Activated effector memory CD4-positive, alpha-beta T cell treated with Interleukin-2 at 50 U/mL for 16 hours (primary cell): ENCODE data around the gene PYGO2.
"Not testable (repeated sequence)": the region's sequence is repeated elsewhere in the genome, so short reads cannot be mapped to it uniquely, and the experiment has no call there.

Source experiments
- DNase-seq: peaks from one replicate; pipeline ENCODE4 v3.0.0-alpha.2; 2020

PYGO2 gene

DNA sequence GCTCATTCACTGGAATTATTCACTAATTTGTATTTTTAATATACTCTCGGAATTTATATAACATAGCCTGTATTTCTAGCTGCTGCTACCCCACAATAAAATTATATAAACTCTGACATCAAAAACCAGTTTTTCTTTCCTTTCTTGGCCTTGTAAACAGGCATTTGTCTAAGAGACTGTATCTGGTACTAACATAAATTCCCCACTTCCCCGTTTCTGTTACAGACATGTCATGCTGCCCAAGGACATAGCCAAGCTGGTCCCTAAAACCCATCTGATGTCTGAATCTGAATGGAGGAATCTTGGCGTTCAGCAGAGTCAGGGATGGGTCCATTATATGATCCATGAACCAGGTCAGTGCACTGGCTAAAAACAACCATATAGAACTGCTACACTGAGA is 16.2 kb upstream of the PYGO2 start:
- not testable (repeated sequence) for DNase-seq

DNA sequence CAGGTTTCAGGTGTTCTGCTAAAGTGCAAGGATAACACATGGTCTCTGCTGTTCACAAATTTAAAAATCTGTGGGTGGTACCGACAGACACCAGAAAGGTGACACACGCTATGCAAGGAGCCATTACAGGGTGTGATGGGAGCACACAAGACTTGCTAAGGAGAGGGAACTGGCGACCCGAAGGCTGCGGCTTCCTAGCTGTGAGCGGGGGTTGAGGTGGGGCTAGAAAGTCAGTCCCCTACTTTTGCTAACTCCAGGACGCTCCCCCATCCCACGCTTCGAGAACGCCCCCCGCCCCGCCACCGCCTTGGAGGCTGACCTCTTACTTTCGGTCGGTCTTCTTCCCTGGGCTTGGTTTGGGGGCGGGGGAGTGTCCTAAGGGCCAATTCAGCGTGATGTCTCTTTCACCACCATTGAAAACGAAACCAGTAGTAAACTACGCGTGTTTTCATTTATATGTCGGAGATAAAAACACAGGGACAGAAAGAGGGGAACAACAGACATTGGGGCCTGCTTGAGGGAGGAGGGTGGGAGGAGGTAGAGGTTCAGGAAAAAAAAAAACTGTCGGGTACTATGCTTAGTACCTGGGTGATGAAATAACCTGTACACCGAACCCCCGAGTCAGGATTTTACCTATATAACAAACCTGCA is 14.0 kb upstream of the PYGO2 start:
- DNase-seq, result peak; percentile 39

DNA sequence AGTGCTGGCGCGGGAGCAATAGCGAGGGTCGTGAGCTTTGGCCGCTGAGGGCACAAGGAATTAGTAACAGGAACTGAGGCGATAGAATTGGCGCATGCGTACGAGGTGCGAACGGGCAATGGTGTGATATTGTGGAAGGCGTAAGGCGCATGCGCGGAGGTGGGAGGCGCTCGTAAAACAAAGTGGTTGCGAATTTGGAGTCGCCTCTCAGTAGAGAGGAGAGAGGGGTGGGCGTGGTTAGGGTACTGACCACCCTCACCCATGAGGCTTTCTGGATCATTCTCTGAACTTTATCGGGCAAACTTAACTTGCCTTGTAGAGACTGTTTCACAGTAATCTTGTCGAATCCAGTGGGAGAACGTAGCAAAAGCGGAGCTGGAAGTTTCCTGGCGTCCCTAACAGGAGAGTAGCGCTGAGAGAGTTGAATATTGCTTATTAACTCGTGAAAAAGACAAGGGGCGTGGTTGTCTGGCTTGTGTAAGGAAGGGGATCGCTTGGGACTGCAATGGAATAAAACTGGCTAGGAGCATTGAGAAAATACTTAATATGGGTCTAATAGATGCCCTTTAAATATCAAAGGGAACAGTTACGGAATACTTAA is 13.3 kb upstream of the PYGO2 start:
- peak; percentile 90 for DNase-seq

DNA sequence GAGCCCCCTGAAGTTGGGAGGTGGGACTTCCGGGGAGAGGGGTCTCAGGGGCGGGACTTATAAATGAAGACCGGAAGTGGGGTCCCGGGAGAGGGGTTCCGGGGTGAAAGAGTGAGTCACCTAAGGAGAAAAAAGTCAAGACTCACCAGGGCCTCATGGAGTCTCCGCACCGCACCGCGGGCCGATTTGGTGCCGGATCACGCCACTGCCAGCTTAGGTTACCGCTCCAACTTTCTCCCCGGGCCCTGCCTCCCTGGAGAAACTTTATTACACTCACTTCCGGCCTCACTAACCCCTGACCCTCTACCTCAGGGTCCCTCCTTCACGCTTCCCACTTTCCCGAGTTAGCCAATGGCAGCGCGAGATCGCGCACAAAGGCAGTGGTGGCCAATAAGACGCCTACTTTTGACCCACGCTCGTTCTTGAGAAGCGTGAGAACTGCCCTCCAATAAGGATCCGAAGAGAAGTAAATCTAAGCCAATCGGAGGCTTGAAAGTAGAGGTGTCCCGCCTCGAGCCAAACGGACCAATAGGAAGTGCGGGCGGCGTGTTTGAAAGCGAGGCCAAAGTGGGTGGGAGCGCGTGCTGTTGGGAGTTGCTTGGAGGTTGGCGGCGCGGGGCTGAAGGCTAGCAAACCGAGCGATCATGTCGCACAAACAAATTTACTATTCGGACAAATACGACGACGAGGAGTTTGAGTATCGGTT is 12.7 kb upstream of the PYGO2 start, which contains the start of gene CKS1B:
CKS1B (plus strand) TSS at position 580 of the 706 bp plus-strand sequence; CDS start at position 645, 65 bp downstream.
- DNase-seq, result peak; percentile 96

DNA sequence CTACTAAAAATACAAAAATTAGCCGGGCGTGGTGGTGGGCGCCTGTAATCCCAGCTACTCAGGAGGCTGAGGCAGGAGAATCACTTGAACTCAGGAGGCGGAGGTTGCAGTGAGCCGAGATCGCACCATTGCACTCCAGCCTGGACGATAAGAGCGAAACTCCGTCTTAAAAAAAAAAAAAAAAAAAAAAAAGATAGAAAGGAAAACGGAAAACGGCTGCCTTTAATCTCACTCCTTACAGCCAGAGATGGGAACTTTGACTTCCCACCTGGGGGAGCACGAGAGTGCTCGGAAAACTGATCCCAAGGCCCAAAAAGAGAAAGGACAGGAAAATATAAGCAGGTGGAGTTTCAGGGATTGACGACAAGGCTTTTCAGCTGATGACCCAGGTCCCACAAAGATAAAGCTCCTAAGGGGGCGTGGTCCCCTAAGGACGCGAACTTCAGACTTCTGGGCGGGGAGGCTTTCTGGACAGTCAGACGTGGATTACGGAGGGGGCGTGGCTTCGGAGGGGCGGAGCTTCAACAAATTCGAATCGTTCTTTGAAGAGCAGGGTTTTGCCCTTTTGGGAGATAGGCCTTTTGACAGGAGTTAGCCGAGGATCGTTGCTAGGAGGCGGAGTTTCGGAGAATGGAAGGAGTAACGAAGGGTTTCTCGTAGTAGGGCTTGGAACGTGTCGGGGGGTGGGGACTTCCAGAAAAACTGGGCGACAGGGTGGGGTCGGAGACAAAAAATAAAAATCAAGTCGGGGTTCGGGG is 11.9 kb upstream of the PYGO2 start:
- DNase-seq, result peak; percentile 82

DNA sequence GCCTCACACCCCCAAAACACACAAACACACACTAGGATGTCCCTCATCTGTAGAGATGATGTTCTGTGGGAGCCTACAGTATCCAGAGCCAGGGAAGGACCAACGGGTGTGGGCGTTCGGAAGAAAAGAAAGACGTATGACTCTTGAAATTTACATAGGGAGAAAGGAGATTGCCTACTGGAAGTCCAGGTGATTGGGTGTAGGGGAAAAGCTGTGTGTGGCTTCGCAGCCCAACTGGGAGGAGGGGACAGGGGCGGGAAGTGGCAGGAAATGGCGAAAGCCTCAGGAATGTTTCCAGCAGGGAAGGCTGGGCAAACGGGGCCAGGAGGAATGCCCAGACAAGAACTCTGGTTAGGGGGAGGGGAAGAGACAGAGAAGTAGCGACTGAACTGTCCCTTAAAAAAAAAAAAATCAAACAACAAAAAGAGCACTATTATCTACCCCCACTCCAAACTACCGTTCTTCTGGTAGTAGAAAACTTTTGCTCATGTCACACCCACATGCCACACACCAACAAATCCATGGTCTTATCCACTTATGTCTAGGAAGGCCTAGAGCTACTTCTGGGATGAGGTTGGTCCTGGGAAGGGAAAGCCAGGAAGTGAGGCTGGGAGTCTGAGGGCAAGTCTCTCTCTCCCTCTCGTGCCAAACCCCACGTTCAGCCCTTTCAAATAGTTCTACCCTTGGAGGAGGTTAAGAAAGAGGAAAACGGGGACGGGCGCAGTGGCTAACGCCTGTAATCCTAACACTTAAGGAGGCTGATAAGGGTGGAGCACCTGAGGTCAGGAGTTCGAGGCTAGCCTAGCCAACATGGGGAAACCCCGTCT is 11.1 kb upstream of the PYGO2 start:
- no peak for DNase-seq

DNA sequence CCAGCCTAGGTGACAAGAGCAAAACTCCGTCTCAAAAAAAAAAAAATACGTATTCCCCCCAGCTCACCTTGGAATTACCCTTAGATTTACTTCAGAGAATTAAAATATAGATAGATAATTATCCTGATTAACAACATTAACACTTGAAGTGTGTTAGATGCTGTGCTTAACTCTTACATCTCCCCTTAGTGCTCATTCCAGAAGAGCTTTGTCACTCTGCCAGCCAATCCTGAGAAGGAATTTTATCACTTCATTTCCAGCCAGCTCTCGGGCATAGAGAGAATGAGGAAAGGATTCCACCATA is 10.6 kb upstream of the PYGO2 start:
- no peak for DNase-seq

DNA sequence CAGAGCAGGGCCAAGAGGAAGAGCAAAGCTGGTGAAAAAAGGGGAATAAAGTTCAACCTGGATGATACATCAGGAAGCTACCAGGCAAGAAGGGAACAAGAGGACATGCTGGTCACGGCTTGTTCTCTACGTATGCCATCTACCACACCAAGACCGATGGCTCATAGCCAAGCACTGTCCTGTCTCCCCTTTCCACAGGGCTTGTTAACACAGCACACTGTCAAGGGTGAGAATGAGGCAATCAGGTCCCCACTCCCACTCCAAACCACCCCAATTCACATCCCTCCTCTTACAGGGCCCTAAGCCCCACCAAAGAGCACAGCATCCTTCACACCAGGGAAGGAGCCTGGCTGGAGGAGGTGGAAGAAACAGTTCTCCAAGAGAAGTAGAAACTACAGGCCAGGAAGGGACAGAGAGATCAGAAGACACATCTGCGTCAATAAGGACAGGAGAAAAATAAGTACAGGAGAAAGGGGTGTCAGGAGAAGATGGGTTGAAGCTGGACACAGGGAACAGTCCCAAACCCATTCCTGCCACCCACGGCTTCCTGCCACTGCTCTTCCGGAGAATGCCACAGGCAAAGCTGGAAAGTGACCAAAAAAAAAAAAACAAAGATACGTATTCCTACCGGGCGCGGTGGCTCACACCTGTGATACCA is 9.9 kb upstream of the PYGO2 start:
- no peak for DNase-seq

DNA sequence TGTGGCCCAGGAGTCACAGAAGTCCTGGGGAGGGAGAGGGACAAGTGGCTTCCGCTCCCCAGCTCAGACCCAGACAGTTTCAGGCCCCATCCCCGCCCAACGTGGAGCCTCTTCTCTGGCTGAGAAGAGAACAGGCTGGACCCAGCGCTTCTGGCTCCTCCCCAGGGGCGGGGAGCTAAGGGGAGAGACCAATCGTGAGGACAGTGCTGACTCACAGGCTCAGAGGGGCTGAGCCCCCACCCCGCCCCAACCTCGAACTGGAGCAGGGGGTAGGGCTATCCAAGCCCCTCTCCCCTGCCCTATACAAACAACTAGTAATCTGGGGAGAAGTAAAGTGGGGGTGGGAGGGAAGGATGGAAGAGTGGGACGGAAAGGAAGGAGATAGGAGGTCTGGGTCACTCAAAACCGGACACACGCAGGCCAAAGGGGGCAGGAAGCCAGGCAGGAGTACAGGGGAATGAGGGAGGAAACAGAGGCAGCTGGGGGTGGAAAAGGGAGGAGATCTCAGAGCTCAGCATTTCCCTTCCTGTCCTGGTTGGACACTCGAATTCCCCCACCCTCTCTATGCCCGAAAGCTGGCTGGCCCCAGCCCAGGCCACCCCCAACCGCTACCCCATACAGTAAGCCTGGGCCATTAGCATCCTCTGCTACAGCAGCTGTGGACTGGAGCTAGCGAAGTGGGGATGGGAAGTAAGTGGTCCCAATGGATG is 9.2 kb upstream of the PYGO2 start, which contains the start of gene SHC1:
SHC1 (minus strand) TSS at position 117 of the 710 bp plus-strand sequence. CDS start 221 bp downstream, outside the sequence.
- no peak for DNase-seq

DNA sequence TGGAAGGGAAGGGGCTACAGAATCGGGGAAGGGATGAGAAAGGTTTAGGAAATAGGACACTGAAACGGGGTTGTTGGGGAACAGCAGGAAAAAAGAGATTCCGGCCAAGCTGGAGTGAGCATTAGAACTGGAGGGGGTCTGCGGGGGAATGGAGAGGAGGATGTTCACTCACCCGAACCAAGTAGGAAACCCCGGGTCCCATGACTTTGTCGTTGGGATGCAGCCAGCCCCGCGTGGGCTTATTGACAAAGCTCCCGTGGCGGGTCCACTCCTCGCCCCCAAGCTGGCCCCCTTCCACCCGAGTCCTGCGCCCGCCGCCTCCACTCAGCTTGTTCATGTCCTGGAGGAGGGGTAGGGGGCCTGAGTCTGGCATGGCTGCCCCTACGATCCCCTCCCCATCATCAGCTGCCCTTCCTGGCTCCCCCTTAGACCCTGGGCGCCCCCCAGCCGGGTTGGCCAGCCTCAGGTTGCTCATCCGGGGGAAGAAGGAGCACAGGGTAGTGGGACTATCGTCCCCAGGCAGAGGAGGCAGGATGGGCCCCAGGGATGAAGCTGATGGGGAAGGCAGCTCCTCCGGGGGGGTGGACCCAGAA is 8.4 kb upstream of the PYGO2 start:
- no peak for DNase-seq

DNA sequence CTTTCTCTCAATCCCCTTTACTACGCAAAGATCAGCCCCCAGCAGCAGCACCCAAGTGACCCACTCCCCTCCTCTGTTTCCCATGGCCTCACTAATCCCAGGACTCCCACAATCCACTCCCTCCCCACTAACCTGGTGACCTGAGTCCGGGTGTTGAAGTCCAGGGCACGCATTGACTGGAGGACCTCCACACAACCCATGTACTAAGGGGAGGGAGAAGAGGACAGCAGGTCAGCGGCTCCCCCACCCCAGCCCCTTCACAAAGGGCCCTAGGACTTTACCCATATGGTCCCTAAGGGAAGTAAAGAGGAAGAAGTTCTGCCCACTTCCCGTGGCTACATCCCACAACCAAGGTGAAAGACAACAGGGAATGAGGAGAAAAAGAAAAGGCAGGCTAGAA is 7.7 kb upstream of the PYGO2 start:
- no peak for DNase-seq

DNA sequence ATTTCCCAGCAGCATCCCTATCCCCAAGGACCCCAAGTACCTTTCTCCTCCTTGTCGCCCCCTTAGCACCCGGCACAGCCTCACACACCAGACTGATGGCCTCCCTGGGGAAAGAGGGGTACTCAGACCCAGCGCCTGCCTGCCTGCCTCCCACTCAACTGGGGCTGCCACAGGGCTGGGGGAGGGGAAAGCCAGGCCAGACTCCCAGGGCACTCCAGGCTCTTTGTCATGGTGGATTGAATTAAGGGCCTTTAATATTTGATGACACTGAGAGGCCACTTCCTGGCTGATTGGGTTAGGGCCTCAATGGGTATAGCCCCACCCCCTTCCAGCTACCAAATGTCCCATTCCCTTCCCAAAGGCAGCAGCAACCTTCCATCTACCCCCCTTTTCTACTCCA is 7.1 kb upstream of the PYGO2 start:
- no peak for DNase-seq

DNA sequence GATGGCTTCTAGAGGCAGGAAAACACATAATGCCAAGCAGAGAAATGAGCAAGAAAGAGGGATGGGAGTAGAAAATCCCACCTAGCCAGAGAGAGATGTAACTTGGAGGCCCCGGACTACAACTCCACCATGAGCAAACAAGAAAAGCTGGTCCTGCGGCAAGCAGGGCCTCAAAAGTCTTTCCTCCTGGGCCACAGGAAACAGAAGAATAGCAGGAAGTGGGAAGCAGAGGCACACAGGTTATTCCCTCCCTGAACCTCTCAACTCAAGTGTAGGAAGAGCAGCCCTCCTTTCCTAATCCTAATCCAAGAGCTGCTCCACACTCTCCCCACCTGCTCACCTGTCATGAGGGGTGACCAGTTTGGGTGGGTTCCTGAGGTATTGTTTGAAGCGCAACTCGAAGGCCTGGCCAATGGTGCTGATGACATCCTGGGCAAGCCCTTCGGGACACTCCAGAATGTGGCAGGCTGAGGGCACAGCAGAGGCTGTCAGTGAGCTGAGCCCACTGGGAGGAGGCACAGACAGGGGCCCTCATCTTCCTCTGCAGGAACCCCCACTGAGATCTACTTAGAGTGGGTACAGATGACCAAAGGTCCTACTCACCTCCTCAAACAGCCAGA is 5.9 kb upstream of the PYGO2 start:
- DNase-seq, result no peak

DNA sequence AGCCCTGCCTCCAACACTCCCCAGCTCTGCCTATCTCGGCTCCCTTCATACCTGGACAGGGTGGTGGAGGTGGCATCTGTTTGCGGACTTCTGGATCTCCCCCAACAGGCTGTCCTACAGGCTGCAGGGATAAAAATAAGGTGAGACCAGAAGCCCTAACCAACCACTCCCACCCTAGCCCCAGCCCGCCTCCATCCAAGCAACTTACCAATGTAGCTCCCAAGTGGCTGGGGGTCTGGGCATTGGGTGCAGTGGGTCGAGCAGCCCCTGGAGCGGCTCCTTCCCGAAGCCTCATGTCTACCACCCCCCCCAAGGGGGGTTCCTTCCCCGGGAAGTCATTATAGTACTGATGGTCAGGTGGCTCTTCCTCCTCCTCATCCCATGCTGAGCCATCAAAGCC is 4.5 kb upstream of the PYGO2 start:
- DNase-seq, result no peak

DNA sequence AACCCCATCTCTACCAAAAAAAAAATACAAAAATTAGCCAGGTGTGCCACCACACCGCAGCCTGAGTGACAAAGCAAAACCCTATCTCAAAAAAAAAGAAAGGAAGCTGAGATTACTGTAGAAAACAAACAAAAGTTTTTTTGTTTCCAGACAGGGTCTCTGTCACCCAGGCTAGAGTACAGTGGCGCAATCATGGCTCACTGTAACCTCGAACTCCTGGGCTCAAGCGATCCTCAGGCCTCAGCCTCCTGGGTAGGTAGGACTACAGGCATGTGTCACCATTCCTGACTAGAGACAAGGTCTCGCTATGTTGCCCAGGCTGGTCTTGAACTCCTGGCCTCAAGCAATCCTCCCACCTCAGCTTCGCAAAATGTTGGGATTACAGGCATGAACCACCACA is 2.8 kb upstream of the PYGO2 start:
- DNase-seq, result no peak

DNA sequence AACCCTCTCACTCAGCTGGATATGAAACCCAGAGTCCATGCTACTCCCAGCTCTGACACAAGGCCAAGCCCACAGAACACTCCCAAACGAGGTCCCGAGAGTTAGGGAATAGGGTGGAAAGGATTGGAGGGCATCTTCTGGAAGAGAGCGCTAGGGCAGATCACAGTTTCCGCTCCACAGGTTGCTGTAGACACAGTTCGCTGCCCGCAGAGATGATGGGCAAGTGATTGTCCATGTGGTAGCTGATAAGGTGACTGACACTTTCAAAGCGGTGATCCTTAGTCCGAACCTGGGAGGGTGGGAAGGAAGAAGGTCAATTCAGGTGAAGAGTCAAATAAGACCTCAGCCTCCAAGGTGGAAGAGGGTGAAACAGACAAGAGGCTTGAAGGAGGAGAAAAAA is 2.1 kb upstream of the PYGO2 start:
- DNase-seq, result no peak

DNA sequence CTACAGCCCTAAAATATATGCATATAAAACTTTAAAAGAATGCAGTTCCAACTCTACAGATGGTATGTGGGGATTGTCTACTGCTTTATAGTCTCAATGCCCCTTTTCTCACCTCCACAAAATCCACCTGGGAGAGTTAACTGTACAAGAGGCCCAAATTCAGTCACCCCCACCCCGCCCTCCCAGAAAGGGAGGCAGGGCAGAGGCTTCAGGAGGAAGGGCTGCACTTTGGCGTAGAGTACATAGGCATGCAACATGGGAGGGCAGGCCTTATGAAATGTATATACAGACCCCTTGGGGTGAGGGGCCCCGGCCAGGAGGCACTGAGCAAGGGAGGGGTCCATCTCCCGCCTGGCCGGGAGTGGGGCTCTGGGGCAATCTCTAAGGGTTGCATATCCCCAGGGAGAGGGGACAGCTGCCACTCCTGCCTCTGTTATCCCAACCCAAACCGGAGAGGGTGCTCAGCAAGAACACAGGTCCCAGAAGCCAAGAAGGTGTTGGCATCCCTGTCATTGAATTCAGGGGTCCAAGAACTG is 1.3 kb upstream of the PYGO2 start:
- DNase-seq, result no peak

DNA sequence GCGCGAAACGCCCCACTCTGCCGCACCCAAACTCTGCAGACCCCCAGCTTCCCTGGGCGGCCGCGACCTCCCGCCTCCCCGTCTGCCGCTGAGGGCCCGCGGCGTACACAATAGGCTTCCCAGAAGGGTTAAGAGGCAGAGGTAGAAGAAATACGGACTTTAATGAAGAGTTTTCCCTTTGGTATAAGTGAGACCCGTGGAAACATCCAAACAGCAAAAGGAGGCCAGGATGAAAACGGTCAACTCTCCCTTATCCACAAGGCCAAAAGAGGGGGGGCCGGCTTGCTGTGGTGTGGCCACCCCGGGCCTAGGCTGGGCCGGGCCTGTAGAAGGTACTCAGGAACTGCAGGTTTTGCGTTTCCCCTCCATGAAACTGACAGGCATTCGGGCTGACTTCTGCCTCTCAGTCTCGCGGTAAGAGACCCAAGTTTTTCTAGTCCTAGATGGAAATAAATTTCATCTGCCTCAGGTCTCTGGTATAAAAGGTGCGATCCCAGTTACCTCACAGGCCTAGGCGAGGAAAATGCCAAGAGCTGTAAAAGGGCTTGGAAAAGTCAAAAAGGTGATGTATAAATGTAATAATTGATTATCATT is 671 bp upstream of the PYGO2 start:
- no peak for DNase-seq

DNA sequence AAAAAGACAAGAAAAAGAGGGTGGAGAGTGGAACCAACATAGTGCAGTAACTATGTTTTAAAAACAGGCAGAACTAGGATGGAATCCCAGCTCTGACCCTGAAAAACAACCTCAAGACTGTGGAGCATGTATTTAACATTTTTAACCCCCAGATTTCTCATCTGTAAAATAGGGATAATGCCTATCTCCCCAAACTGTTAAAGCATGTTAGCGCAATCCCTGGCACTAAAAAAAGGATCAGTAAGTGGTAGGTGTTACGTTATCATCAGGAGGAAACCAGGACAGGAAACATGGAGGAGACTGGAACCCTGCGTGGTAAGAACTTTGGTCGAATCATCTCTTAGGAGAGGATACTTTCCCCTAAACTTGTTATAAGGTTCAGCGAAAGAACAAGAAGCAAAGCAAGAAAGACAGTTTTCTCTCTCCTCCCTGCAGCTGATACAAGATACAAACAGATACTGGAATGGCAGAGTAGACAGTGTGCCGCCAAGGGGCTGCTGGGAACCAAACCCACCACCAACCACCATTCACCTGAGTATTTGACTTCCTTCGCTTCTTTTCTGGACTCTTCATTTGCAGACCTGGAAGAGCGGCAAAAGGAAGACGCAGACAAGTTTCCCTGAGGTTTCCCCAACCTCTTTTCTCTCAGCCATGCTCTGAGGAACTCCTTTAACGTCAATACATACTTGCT is 991 bp downstream of the PYGO2 start:
- DNase-seq, result no peak
